Measurements from ENCODE around the gene GRK5. TPM values are rescaled to one million over a fixed set of nuclear protein-coding genes. Genes with fewer than 3 reads are reported as not detected.

GRK5 gene
- total RNA-seq, 1 donor from 2014 or later = 54.1 TPM

GRCh38 chr10:119284679-119285096 lies 77.3 kb downstream of the GRK5 start:
- intact Hi-C loops (cut with DNase I) = no loop called here
- DNase-seq (ENCODE audit: low spot score) (no peak), ATAC-seq (peak; percentile 76)

- DNase-seq (ENCODE audit: low spot score) (no peak), ATAC-seq (no peak)
- intact Hi-C loops (cut with DNase I) = no loop called here
Measured at GRCh38 chr10:119285495-119286267, 78.3 kb downstream of the GRK5 start.

- ATAC-seq (no peak), DNase-seq (ENCODE audit: low spot score) (no peak)
- intact Hi-C loops (cut with DNase I) = no loop called here
Measured at GRCh38 chr10:119286516-119286915, 79.1 kb downstream of the GRK5 start.

GRCh38 chr10:119286983-119287633 lies 79.7 kb downstream of the GRK5 start:
- no peak for ATAC-seq
- intact Hi-C loops (cut with DNase I) = no loop called here
- no peak for DNase-seq (ENCODE audit: low spot score)

GRCh38 chr10:119288574-119289001 lies 81.2 kb downstream of the GRK5 start:
- peak; percentile 21 for ATAC-seq
- no peak for DNase-seq (ENCODE audit: low spot score)
- intact Hi-C loops (cut with DNase I) = no loop called here

GRCh38 chr10:119289227-119289920 lies 82.0 kb downstream of the GRK5 start:
- ATAC-seq (peak; percentile 51), DNase-seq (ENCODE audit: low spot score) (no peak)
- intact Hi-C loops (cut with DNase I) = no loop called here

GRCh38 chr10:119290301-119291048 lies 83.1 kb downstream of the GRK5 start:
- intact Hi-C loops (cut with DNase I) = no loop called here
- peak; percentile 23 for ATAC-seq

GRCh38 chr10:119291223-119291900 lies 84.0 kb downstream of the GRK5 start:
- ATAC-seq (no peak), DNase-seq (ENCODE audit: low spot score) (no peak)
- intact Hi-C loops (cut with DNase I) = no loop called here

More at GRCh38 chr10:119290301-119291048, 83.1 kb downstream of the GRK5 start:
- no peak for DNase-seq (ENCODE audit: low spot score)

- DNase-seq (ENCODE audit: low spot score) (no peak), ATAC-seq (no peak)
- intact Hi-C loops (cut with DNase I) = no loop called here
Measured at GRCh38 chr10:119292968-119293760, 85.8 kb downstream of the GRK5 start.

- ATAC-seq (no peak), DNase-seq (ENCODE audit: low spot score) (no peak)
- intact Hi-C loops (cut with DNase I) = no loop called here
Measured at GRCh38 chr10:119296703-119297102, 89.3 kb downstream of the GRK5 start.

GRCh38 chr10:119297207-119297968 lies 90.0 kb downstream of the GRK5 start:
- intact Hi-C loops (cut with DNase I) = no loop called here
- no peak for DNase-seq (ENCODE audit: low spot score)
- ATAC-seq = no peak

- DNase-seq (ENCODE audit: low spot score) = no peak
- intact Hi-C loops (cut with DNase I) = no loop called here
- no peak for ATAC-seq
Measured at GRCh38 chr10:119298810-119299209, 91.4 kb downstream of the GRK5 start.

- no peak for DNase-seq (ENCODE audit: low spot score)
- peak; percentile 61 for ATAC-seq
- intact Hi-C loops (cut with DNase I) = no loop called here
Measured at GRCh38 chr10:119299531-119299930, 92.2 kb downstream of the GRK5 start.

- ATAC-seq = no peak
- intact Hi-C loops (cut with DNase I) = loop anchor here (5.0 kb wide), 1 partner anchor 934 kb away; no protein-coding TSS in a partner anchor
- DNase-seq (ENCODE audit: low spot score) = no peak
Measured at GRCh38 chr10:119301397-119301796, 94.0 kb downstream of the GRK5 start.

- DNase-seq (ENCODE audit: low spot score) (no peak), ATAC-seq (no peak)
- intact Hi-C loops (cut with DNase I) = loop anchor here (5.0 kb wide), 1 partner anchor 935 kb away; no protein-coding TSS in a partner anchor
Measured at GRCh38 chr10:119302172-119302571, 94.8 kb downstream of the GRK5 start.

- DNase-seq (ENCODE audit: low spot score) (no peak), ATAC-seq (no peak)
- intact Hi-C loops (cut with DNase I) = loop anchor here (5.0 kb wide), 1 partner anchor 935 kb away; no protein-coding TSS in a partner anchor
Measured at GRCh38 chr10:119302591-119303253, 95.4 kb downstream of the GRK5 start.

Measured in sciatic nerve (tissue), 2 donors.